WI38 (cell line): ENCODE measurements around the gene GEMIN4.
"Not testable (repeated sequence)": the region's sequence is repeated elsewhere in the genome, so short reads cannot be mapped to it uniquely, and the experiment has no call there.

Source experiments
- H3K4me3 ChIP-seq: 2 replicates; pipeline ENCODE4 v1.5.1; 2011; ENCODE audit warnings: low read depth, mild to moderate bottlenecking, control low read depth, low read length
- CTCF ChIP-seq: IDR thresholded peaks from 2 replicates; pipeline ENCODE4 v1.5.1; 2012; ENCODE audit warnings: low read depth, mild to moderate bottlenecking, control low read depth, low read length

The GEMIN4 gene

DNA sequence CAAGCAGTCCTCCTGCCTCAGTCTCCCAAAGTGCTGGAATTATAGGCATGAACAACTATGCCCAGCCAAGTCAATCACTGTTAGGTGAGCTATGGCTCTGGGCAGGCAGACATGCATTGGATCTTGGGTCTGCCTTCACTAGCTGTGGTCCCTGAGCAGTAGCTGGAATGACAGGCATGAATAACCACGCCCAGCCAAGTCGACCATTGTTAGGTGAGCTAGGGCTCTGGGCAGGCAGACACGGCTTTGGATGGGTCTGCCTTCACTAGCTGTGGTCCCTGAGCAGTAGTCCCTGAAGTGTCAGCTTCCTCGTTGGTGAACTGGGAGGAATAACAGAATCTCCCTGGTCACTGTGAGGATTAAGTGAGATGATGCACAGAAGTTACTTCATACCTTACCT is 36.5 kb upstream of the GEMIN4 start:
- TF ChIP-seq CTCF: no peak
- H3K4me3 ChIP-seq: no peak overlapping the region

GRCh38 chr17:787641-788221 is 35.7 kb upstream of the GEMIN4 start:
- TF ChIP-seq CTCF: no peak
- H3K4me3 ChIP-seq: no peak overlapping the region

- H3K4me3 ChIP-seq: not testable (repeated sequence)
Measured at GRCh38 chr17:785901-786300, 33.8 kb upstream of the GEMIN4 start.

DNA sequence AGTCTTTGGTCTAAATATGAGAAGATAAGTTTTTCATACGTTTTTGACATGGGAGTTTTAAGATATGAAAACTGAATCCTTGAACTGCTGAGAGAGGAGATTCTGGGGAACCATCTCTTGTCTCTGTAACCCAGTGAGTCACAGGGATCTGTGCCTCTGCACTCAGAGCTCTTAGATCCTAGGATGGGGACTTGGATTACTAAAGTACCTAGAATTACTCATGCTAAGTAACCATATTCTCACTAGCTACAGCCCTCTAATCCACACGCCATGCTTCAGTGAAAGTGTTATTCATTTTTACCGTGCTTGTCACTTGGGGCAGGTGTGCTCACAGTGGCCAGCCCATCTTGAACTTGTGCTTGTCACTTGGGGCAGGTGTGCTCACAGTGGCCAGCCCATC is 32.1 kb upstream of the GEMIN4 start:
- H3K4me3 ChIP-seq: no peak overlapping the region
- no peak for TF ChIP-seq CTCF

GRCh38 chr17:781805-782731 is 30.0 kb upstream of the GEMIN4 start, which contains the start of the genes GLOD4 and MRM3:
TSS of gene GLOD4 (minus strand) at chr17:782280. CDS start at chr17:782255, 25 bp downstream.
TSS of gene MRM3 (plus strand) at chr17:782353. CDS start at chr17:782379, 26 bp downstream.
- H3K4me3 ChIP-seq: peak within 1 kb of the TSS; percentile 99
- TF ChIP-seq CTCF: peak; percentile 7; the same call in 1 of the 2 replicates

DNA sequence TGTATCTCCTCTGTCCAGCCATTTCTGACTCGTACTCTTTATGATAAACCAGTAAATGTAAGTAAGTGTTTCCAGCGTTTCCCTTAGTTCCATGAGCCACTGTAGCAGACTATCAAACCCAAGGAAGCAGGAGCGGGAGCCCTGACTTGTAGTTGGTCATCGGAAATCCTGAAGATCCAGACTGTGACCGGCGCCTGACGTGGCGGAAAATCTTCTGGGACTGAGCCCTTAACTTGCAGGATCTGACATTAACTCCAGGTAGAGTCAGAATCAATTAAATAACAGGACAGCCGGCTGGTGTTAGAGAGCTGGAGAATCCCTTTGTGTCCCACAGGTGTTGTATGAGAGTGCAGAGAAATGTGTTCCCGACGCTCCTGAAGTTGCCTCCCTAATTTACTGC is 26.0 kb upstream of the GEMIN4 start:
- H3K4me3 ChIP-seq: no peak overlapping the region
- no peak for TF ChIP-seq CTCF

DNA sequence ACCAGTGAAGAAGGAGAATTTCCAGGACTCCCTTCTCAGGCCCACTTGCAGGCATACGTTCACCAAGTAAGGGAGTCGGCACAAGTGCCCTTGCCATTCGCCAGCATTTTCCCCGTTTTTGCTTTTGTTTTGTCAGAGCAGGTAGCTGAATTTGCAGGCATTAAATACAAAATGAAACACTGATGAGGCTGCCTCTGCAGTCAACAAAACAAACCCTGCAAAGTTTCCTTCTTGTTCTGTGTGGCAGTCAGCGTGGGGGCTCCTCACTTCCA is 22.2 kb upstream of the GEMIN4 start:
- no peak for TF ChIP-seq CTCF
- H3K4me3 ChIP-seq: no peak overlapping the region
